ENCODE measurements around the gene PARP14.

The PARP14 gene

GRCh38 chr3:122754929-122755328, 74.3 kb downstream of the PARP14 start:
- H3K27me3 ChIP-seq (ENCODE audit: control insufficient read depth in 1 of 2, insufficient read depth in 2 of 2, low read length in 2 of 2) = no peaks in the 10 kb centered on the region
- no peak overlapping the region for H3K9ac ChIP-seq (ENCODE audit: low read length)
- no peak overlapping the region for H3K27ac ChIP-seq (ENCODE audit: low read depth, low read length)
- no peak overlapping the region for H3K4me3 ChIP-seq (ENCODE audit: low read depth in 1 of 2, low read length in 2 of 2)
- no peaks in the 10 kb centered on the region for H3K4me1 ChIP-seq (ENCODE audit: insufficient read depth, low read length)
- peaks cover 20% of the 10 kb centered on the region for H3K36me3 ChIP-seq (ENCODE audit: insufficient read depth, low read length)
- no peaks in the 10 kb centered on the region for H3K9me3 ChIP-seq (ENCODE audit: low read length)

GRCh38 chr3:122755491-122755890, 74.9 kb downstream of the PARP14 start:
- Histone ChIP-seq H3K36me3 (ENCODE audit: insufficient read depth, low read length) (peaks cover 20% of the 10 kb centered on the region), H3K4me3 (ENCODE audit: low read depth in 1 of 2, low read length in 2 of 2) (no peak overlapping the region), H3K9ac (ENCODE audit: low read length) (no peak overlapping the region), H3K9me3 (ENCODE audit: low read length) (no peaks in the 10 kb centered on the region), H3K4me1 (ENCODE audit: insufficient read depth, low read length) (no peaks in the 10 kb centered on the region), H3K27ac (ENCODE audit: low read depth, low read length) (no peak overlapping the region), H3K27me3 (ENCODE audit: control insufficient read depth in 1 of 2, insufficient read depth in 2 of 2, low read length in 2 of 2) (no peaks in the 10 kb centered on the region)

GRCh38 chr3:122758877-122759560, 78.4 kb downstream of the PARP14 start:
- no peaks in the 10 kb centered on the region for H3K27me3 ChIP-seq (ENCODE audit: control insufficient read depth in 1 of 2, insufficient read depth in 2 of 2, low read length in 2 of 2)
- H3K9me3 ChIP-seq (ENCODE audit: low read length) = no peaks in the 10 kb centered on the region
- H3K9ac ChIP-seq (ENCODE audit: low read length) = no peak overlapping the region
- H3K4me3 ChIP-seq (ENCODE audit: low read depth in 1 of 2, low read length in 2 of 2) = no peak overlapping the region
- H3K36me3 ChIP-seq (ENCODE audit: insufficient read depth, low read length) = peaks cover 10% of the 10 kb centered on the region
- no peaks in the 10 kb centered on the region for H3K4me1 ChIP-seq (ENCODE audit: insufficient read depth, low read length)
- H3K27ac ChIP-seq (ENCODE audit: low read depth, low read length) = no peak overlapping the region

GRCh38 chr3:122760453-122761271, 80.0 kb downstream of the PARP14 start:
- Histone ChIP-seq H3K9me3 (ENCODE audit: low read length) (no peaks in the 10 kb centered on the region), H3K27me3 (ENCODE audit: control insufficient read depth in 1 of 2, insufficient read depth in 2 of 2, low read length in 2 of 2) (no peaks in the 10 kb centered on the region), H3K9ac (ENCODE audit: low read length) (no peak overlapping the region), H3K4me3 (ENCODE audit: low read depth in 1 of 2, low read length in 2 of 2) (no peak overlapping the region), H3K27ac (ENCODE audit: low read depth, low read length) (no peak overlapping the region), H3K4me1 (ENCODE audit: insufficient read depth, low read length) (no peaks in the 10 kb centered on the region), H3K36me3 (ENCODE audit: insufficient read depth, low read length) (no peaks in the 10 kb centered on the region)

DNA sequence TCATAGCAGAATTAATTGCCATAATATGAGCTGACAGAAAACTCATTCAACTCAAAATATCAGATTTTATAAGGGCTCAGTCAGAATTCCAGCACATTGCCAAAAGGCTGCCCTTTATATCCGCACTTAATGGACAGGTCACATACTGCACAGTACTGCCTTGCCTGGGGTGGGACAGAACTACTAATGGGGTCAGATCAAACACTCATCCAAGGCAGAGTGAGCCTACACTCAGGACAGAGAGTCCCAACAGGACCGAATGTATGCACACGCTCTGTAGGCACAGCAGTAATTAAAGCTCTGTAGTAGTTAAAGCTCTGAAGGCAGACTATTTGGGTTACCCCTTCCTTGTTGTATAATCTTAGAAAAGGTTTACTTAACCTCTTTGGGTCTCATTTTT, 85.8 kb downstream of the PARP14 start:
- no peak overlapping the region for H3K4me3 ChIP-seq (ENCODE audit: low read depth in 1 of 2, low read length in 2 of 2)
- H3K27me3 ChIP-seq (ENCODE audit: control insufficient read depth in 1 of 2, insufficient read depth in 2 of 2, low read length in 2 of 2) = no peaks in the 10 kb centered on the region
- no peaks in the 10 kb centered on the region for H3K36me3 ChIP-seq (ENCODE audit: insufficient read depth, low read length)
- no peaks in the 10 kb centered on the region for H3K9me3 ChIP-seq (ENCODE audit: low read length)
- no peak overlapping the region for H3K27ac ChIP-seq (ENCODE audit: low read depth, low read length)
- H3K9ac ChIP-seq (ENCODE audit: low read length) = no peak overlapping the region
- H3K4me1 ChIP-seq (ENCODE audit: insufficient read depth, low read length) = peaks cover 5% of the 10 kb centered on the region

DNA sequence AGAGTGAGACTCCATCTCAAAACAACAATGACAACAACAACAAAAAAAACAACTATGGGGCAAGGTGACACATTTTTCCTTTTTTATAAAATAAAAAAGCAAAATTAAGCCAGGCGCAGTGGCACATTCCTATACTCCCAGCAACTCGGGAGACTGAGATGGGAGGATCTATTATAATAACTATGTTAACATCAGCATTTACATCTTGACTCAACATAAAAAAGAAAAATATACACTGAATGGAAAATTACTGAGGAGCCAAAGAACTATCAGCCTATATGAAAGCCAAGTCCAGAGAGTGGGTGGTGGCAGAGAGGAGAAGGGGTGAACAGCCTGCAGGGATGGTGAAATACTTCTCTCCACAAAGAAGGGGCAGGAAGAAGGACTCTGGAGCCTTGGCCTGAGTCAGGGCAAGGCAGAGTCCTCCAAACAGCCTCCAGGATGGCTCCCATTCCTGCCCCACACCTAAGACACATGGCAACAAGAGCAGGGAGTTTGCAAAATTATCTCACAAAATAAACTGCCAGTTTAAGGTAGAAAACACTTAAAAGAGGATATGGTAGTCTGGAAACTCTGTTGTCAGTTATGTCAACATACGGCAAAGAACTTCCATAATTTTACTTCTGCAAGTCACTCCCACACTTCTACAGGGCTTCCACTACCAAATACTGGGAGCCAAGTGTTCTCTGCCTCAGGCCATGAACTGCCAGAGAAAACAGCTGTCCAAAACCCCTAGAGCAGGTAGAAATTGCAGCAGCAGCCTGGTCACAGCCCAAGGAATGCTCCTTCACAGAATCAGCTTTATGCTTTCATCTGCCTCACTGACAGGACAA, 87.1 kb downstream of the PARP14 start:
- H3K27ac ChIP-seq (ENCODE audit: low read depth, low read length) = no peak overlapping the region
- peaks cover 5% of the 10 kb centered on the region for H3K4me1 ChIP-seq (ENCODE audit: insufficient read depth, low read length)
- H3K9ac ChIP-seq (ENCODE audit: low read length) = no peak overlapping the region
- no peaks in the 10 kb centered on the region for H3K27me3 ChIP-seq (ENCODE audit: control insufficient read depth in 1 of 2, insufficient read depth in 2 of 2, low read length in 2 of 2)
- H3K9me3 ChIP-seq (ENCODE audit: low read length) = no peaks in the 10 kb centered on the region
- H3K4me3 ChIP-seq (ENCODE audit: low read depth in 1 of 2, low read length in 2 of 2) = no peak overlapping the region
- H3K36me3 ChIP-seq (ENCODE audit: insufficient read depth, low read length) = no peaks in the 10 kb centered on the region

- no peak overlapping the region for H3K9ac ChIP-seq (ENCODE audit: low read length)
- H3K9me3 ChIP-seq (ENCODE audit: low read length) = no peaks in the 10 kb centered on the region
- peaks cover 5% of the 10 kb centered on the region for H3K4me1 ChIP-seq (ENCODE audit: insufficient read depth, low read length)
- no peak overlapping the region for H3K27ac ChIP-seq (ENCODE audit: low read depth, low read length)
- H3K4me3 ChIP-seq (ENCODE audit: low read depth in 1 of 2, low read length in 2 of 2) = no peak overlapping the region
- H3K27me3 ChIP-seq (ENCODE audit: control insufficient read depth in 1 of 2, insufficient read depth in 2 of 2, low read length in 2 of 2) = no peaks in the 10 kb centered on the region
- peaks cover 4% of the 10 kb centered on the region for H3K36me3 ChIP-seq (ENCODE audit: insufficient read depth, low read length)
Measured at GRCh38 chr3:122770521-122771202, 90.0 kb downstream of the PARP14 start.

DNA sequence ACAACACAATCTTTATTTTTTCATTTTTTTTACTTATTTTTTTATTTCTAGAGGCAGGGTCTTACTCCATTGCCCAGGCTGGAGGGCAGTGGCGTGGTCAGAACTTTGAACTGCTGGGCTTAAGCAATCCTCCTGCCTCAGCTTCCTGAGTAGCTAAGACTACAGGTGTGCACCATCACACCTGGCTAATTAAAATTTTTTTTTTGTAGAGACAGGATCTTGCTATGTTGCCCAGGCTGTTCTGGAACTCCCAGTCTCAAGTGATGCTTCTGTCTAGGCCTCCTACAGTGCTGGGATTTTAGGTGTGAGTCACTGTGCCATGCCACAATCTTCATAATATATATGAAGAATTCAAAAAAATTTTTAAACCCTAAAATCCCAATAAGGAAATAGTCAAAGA, 92.2 kb downstream of the PARP14 start:
- H3K36me3 ChIP-seq (ENCODE audit: insufficient read depth, low read length) = peaks cover 4% of the 10 kb centered on the region
- H3K9ac ChIP-seq (ENCODE audit: low read length) = no peak overlapping the region
- no peaks in the 10 kb centered on the region for H3K27me3 ChIP-seq (ENCODE audit: control insufficient read depth in 1 of 2, insufficient read depth in 2 of 2, low read length in 2 of 2)
- H3K27ac ChIP-seq (ENCODE audit: low read depth, low read length) = no peak overlapping the region
- H3K9me3 ChIP-seq (ENCODE audit: low read length) = no peaks in the 10 kb centered on the region
- H3K4me3 ChIP-seq (ENCODE audit: low read depth in 1 of 2, low read length in 2 of 2) = no peak overlapping the region
- H3K4me1 ChIP-seq (ENCODE audit: insufficient read depth, low read length) = peaks cover 5% of the 10 kb centered on the region

GRCh38 chr3:122773944-122774509, 93.4 kb downstream of the PARP14 start:
- Histone ChIP-seq H3K27me3 (ENCODE audit: control insufficient read depth in 1 of 2, insufficient read depth in 2 of 2, low read length in 2 of 2) (no peaks in the 10 kb centered on the region), H3K9me3 (ENCODE audit: low read length) (no peaks in the 10 kb centered on the region), H3K4me3 (ENCODE audit: low read depth in 1 of 2, low read length in 2 of 2) (no peak overlapping the region), H3K4me1 (ENCODE audit: insufficient read depth, low read length) (no peaks in the 10 kb centered on the region), H3K36me3 (ENCODE audit: insufficient read depth, low read length) (peaks cover 4% of the 10 kb centered on the region), H3K9ac (ENCODE audit: low read length) (no peak overlapping the region), H3K27ac (ENCODE audit: low read depth, low read length) (no peak overlapping the region)

GRCh38 chr3:122774564-122774963, 93.9 kb downstream of the PARP14 start:
- no peak overlapping the region for H3K9ac ChIP-seq (ENCODE audit: low read length)
- H3K27me3 ChIP-seq (ENCODE audit: control insufficient read depth in 1 of 2, insufficient read depth in 2 of 2, low read length in 2 of 2) = no peaks in the 10 kb centered on the region
- no peak overlapping the region for H3K4me3 ChIP-seq (ENCODE audit: low read depth in 1 of 2, low read length in 2 of 2)
- peaks cover 4% of the 10 kb centered on the region for H3K36me3 ChIP-seq (ENCODE audit: insufficient read depth, low read length)
- H3K27ac ChIP-seq (ENCODE audit: low read depth, low read length) = no peak overlapping the region
- no peaks in the 10 kb centered on the region for H3K9me3 ChIP-seq (ENCODE audit: low read length)
- no peaks in the 10 kb centered on the region for H3K4me1 ChIP-seq (ENCODE audit: insufficient read depth, low read length)

All from muscle layer of colon (tissue), 2 donors.